Measurements from ENCODE around the gene LSS.

The LSS gene

GRCh38 chr21:46218906-46219590 is 9.5 kb downstream of the LSS start:
- DNase-seq (ENCODE audit: low spot score): no peak

- DNase-seq (ENCODE audit: low spot score): no peak
These were observed 10.9 kb downstream of the LSS start for GRCh38 chr21:46217511-46218196.

- no peak for DNase-seq (ENCODE audit: low spot score)
These were observed 12.3 kb downstream of the LSS start for GRCh38 chr21:46216132-46216747.

GRCh38 chr21:46215436-46216131 is 13.0 kb downstream of the LSS start:
- no peak for DNase-seq (ENCODE audit: low spot score)

- no peak for DNase-seq (ENCODE audit: low spot score)
These were observed 13.9 kb downstream of the LSS start for GRCh38 chr21:46214478-46215340.

GRCh38 chr21:46213620-46214286 is 14.8 kb downstream of the LSS start:
- DNase-seq (ENCODE audit: low spot score): no peak

- no peak for DNase-seq (ENCODE audit: low spot score)
These were observed 15.7 kb downstream of the LSS start for GRCh38 chr21:46212721-46213484.

GRCh38 chr21:46211786-46212720 is 16.5 kb downstream of the LSS start:
- no peak for DNase-seq (ENCODE audit: low spot score)

- DNase-seq (ENCODE audit: low spot score): no peak
These were observed 17.2 kb downstream of the LSS start for GRCh38 chr21:46211376-46211775.

- no peak for DNase-seq (ENCODE audit: low spot score)
These were observed 18.0 kb downstream of the LSS start for GRCh38 chr21:46210378-46211136.

GRCh38 chr21:46208761-46209721 is 19.5 kb downstream of the LSS start:
- no peak for DNase-seq (ENCODE audit: low spot score)

- DNase-seq (ENCODE audit: low spot score): no peak
These were observed 20.5 kb downstream of the LSS start for GRCh38 chr21:46207920-46208591.

GRCh38 chr21:46207006-46207919 is 21.3 kb downstream of the LSS start:
- DNase-seq (ENCODE audit: low spot score): no peak

- DNase-seq (ENCODE audit: low spot score): no peak
These were observed 22.2 kb downstream of the LSS start for GRCh38 chr21:46206163-46207005.

- DNase-seq (ENCODE audit: low spot score): no peak
These were observed 22.8 kb downstream of the LSS start for GRCh38 chr21:46205766-46206162.

All from AG20443 (cell line).